Measurements from ENCODE around the gene VPS16. TPM values are rescaled to one million over a fixed set of nuclear protein-coding genes. Genes with fewer than 3 reads are reported as not detected.
"Not testable (repeated sequence)": the region's sequence is repeated elsewhere in the genome, so short reads cannot be mapped to it uniquely, and the experiment has no call there.

VPS16 gene
- polyA plus RNA-seq, 4 donors: 35.7 to 45.0 (median 40.9) TPM

DNA sequence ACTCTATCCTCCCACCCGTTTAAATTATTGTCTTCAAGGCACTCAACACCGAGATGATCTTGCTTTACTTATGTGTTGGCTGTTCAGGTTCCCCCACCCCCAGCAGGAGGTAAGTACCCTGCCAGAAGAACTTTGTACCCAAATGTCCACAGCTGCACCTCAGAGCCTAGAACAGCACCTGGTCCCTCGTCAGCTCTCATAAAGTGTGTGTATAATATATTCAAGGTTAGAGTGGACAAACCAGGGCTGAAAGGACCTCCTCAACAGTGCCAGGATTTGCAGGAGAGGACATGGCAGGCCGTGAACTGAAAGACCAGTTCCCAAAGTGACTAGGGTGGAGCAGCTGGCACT lies 34.2 kb upstream of the VPS16 start:
- DNase-seq (ENCODE audit: low read depth in 4 of 4, low spot score in 2 of 4): no peak

DNA sequence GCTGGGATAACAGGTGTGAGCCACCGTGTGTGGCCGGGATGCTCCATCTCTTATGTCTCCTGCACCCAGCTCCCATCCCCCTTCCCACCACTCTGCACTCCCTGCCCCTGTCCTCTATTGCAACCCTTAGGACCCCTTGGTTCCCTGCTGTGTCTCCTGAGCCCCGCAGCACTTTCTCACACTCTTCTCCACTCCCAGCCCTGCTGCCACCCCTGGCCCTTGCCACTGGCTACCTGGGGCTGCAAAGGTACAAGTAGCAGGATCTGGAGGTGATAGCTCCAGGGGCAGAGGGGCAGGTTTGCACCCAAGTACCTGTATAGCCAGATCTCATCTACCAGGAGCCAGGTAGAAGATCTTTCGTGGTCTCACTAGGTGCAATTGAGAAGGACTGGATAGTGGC lies 33.5 kb upstream of the VPS16 start:
- no peak for DNase-seq (ENCODE audit: low read depth in 4 of 4, low spot score in 2 of 4)

DNA sequence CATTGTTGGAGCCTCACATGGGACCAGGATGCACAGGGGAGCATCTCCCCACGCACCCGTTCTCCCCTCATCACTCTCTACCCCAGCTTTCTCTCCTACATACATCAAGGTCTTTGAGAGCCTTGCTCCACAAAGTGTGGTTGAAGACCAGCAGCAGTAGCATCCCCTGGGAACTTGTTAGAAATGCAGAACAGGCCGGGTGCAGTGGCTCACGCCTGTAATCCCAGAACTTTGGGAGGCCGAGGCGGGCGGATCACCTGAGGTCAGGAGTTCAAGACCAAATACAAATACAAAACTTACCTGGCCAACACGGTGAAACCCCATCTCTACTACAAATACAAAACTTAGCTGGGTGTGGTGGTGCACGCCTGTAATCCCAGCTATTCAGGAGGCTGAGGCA lies 32.6 kb upstream of the VPS16 start:
- DNase-seq (ENCODE audit: low read depth in 4 of 4, low spot score in 2 of 4): not testable (repeated sequence)

DNA sequence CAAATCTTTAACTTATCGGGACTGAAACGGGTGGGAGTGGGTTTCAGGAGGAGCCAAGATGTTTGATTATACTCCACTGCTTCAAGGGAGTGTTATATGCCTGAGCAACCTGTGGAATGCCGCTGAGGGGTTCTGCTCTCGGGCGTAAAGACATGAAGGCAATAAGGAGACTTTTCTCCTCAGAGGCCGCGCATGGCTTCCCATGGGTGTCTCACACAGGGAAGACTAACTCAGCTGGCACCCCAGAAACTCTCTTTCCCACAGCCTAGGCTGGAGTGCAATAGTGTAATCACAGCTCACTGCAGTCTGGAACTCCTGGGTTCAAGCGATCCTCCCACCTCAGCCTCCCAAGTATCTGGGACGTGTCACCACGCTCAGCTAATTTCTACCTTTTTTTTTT lies 30.9 kb upstream of the VPS16 start:
- DNase-seq (ENCODE audit: low read depth in 4 of 4, low spot score in 2 of 4): no peak

DNA sequence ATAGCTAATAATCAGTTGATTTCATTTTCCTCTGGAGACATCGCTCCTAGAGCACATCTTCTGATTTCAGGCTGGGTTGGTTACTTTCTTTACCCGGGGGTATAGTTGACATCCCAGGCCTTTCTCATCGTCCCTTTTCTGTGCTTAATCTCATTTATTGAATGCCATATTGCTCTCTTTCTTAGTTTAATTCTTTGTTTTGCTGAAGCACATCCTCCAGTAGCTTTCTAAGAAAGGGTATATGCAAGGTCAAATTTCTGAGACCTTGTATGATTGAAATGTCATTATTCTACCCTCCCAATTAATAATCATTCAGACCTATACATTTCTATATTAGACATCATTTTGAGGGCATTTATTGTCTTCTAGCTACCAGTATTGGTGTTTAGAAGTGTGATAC lies 28.4 kb upstream of the VPS16 start:
- no peak for DNase-seq (ENCODE audit: low read depth in 4 of 4, low spot score in 2 of 4)

DNA sequence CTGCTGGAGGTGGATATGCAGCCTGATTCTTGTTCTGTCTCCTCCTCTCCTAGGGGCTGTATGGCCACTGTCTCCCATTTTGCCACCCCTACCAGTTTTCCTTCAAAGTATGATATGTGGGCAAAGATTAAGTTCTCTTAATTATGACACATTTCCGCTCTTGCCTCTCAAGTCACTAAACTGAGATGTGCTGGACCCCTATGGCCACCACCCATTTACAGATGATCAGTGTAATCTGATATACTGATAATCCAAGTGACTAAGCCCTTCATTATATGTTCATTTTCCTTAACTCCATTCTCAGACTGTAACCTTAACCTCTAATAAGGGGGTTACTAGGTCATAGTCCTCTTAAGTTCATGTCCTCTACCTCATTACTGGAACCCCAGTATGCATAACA lies 26.5 kb upstream of the VPS16 start:
- no peak for DNase-seq (ENCODE audit: low read depth in 4 of 4, low spot score in 2 of 4)

DNA sequence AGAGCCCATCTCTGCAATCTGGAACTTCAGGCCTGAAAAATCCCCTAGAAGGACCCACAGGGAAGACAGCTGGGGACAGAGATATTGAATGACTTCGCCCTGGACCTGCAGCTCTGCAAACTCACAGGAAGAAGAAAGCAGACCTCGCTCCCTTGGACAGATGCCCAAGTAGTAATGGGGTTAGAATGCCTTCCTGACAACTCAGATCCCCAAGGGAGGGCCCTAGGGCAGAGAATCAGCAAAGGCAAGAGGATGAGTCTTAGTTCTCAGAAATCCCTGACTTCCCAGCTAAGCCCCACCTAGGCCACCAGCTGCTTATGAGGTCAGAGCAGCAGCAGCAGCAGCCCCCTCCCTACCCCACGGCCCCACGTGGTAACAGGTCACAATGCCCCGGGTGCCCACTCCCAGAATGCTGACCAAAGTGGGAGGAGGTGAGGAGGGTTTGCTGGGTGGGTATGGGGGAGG lies 25.9 kb upstream of the VPS16 start, which contains the start of gene C20orf141:
Gene C20orf141, plus strand, starts transcription at position 401 of the 465 bp plus-strand sequence. CDS start 198 bp downstream, outside the sequence.
- DNase-seq (ENCODE audit: low read depth in 4 of 4, low spot score in 2 of 4): no peak

DNA sequence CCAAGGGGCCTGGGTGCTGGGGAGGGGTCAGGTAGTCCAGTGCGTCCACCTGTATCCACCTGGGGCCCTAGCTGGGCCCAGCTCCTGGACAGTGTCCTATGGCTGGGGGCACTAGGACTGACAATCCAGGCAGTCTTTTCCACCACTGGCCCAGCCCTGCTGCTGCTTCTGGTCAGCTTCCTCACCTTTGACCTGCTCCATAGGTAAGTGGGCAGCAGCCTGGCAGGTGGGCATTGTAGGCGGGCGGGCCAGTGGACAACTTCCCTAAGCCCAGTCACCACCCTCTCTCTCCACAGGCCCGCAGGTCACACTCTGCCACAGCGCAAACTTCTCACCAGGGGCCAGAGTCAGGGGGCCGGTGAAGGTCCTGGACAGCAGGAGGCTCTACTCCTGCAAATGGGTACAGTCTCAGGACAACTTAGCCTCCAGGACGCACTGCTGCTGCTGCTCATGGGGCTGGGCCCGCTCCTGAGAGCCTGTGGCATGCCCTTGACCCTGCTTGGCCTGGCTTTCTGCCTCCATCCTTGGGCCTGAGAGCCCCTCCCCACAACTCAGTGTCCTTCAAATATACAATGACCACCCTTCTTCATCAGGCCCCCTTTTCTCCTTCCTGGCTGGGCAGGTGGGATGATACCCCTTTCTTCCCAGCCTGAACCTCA lies 25.2 kb upstream of the VPS16 start:
- no peak for DNase-seq (ENCODE audit: low read depth in 4 of 4, low spot score in 2 of 4)

DNA sequence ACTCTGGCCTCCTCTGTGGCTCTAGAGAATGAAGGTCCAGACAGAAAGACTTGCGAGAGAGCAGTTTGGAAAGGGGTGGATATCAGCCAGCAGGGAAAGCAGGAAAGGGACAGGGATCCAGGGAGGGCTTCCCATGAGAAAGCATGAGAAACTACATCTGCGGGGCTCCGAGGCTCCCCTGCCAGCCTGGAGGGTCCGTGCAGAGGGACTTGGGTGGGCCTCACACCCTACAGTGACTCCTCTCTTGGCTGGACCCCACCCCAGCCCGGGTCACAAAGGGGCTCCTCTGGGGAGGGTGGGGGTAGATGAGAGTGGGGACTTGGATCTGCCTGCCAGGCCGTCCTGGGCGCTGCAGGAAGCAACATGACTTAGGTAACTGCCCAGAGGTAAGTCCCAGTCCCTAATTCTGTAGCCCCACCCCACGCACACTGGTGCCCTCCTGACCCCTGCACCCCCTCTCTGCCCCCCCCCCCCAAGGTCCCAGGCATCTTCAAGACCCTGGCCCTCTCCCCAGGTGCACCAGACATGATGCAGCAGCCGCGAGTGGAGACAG lies 24.4 kb upstream of the VPS16 start, which contains the start of gene TMEM239:
Gene TMEM239, plus strand, starts transcription at position 335 of the 553 bp plus-strand sequence. Its CDS starts 191 bp downstream, at position 526.
- no peak for DNase-seq (ENCODE audit: low read depth in 4 of 4, low spot score in 2 of 4)

DNA sequence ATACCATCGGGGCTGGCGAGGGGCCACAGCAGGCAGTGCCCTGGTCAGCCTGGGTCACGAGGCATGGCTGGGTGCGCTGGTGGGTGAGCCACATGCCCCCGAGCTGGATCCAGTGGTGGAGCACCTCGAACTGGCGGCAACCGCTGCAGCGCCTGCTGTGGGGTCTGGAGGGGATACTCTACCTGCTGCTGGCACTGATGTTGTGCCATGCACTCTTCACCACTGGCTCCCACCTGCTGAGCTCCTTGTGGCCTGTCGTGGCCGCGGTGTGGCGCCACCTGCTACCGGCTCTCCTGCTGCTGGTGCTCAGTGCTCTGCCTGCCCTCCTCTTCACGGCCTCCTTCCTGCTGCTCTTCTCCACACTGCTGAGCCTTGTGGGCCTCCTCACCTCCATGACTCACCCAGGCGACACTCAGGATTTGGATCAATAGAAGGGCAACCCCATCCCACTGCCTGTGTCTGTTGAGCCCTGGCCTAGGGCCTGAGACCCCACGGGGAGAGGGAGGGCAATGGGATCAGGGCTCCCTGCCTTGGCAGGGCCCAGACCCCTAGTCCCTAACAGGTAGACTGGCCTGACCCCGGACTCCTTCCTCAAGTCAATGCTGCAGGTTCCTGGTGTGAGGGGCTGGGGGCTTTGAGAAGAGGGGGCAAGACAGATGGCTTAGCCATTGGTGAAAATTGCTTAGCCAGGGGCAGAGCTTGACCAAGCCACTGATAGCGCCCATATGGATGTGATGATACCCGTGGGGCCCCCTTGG lies 23.8 kb upstream of the VPS16 start:
- DNase-seq (ENCODE audit: low read depth in 4 of 4, low spot score in 2 of 4): no peak

DNA sequence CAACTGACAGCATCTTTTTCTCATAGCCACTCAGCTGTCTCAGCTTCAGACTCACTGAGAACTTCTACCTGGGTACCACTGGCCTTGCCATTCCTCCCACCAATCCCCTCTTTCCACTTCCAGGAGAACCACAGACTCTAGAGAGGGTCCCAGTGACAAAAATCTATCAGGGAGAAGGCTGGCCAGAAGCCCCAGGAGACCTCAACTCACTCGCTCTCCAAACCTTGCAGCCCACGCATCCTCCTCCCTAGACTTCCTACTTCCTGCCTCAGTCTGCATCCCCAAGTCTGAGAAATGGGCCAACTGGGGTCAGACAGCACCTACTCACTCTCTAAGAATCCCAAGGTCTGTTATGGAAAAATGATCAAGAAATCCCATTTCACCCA lies 23.2 kb upstream of the VPS16 start:
- DNase-seq (ENCODE audit: low read depth in 4 of 4, low spot score in 2 of 4): no peak

DNA sequence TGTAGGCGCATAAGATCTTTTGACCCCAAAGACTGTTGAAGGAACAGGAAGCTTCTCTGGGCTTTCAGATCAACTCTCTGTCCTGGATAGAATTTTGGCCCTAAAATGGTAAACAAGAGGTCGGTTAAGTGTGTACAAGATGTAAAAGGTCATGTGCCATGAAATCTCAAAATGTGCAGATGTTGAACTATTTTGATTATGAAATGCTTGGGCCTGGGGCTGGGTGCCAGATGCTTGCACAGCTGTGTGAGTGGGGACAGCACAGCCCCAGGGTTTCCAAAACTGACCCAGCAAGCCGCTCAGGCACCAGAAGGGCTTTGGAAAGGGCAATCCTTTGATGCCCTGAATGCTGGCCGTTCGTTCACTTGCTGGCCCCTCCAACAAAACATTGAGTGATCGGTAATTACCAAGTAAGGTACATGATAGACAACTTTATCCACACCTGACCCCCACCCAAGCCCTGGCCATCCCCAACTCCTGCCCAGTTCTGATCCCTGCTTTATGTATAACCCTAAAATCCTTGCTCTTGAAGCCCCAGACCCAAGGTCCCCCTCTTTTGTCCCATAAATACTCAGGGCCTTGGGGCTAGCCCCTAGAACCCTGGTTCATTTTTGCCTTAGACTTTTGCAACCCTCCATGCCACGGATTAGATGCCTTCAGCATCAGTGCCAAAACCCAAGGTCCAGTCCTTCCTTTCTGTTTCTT lies 22.5 kb upstream of the VPS16 start:
- DNase-seq (ENCODE audit: low read depth in 4 of 4, low spot score in 2 of 4): no peak

DNA sequence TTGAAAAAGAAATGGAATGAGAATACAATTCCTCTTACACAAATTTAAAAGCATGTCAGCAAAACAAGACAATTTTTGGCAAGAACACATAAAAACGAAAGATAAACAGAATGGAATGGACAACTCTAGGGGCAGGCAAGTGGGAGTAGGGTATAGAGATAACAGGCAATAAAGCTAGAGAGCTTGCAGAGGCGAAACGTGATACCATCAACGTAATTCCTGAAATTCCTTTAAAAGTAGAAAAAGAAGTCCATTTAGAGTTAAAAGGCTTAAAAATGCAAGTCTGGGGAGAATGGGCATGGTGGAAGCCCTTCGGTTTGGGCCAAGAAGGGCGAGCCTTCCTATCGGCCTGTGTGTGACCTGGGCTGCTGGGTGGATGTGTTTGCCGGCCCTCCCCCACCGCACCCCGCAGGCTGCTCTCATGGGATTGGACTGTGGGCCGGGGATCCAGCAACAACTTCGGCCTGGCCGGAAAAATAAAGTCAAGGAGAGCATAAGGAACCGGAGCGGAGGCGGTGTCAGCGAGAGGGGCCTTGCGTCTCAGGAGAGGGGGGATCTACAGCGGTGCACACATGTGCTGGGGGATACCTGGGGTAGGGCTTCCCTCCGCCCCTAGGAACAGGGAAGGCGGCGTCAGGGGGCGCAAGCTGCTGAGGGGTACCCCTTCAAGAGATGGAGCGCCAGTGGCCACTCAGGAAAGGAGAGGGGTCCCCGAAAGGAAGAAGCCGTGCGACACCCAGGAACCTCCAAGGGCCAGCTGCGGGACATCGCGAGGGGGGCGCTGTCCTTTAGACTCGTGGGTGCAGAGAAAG lies 20.3 kb upstream of the VPS16 start:
- DNase-seq (ENCODE audit: low read depth in 4 of 4, low spot score in 2 of 4): no peak

DNA sequence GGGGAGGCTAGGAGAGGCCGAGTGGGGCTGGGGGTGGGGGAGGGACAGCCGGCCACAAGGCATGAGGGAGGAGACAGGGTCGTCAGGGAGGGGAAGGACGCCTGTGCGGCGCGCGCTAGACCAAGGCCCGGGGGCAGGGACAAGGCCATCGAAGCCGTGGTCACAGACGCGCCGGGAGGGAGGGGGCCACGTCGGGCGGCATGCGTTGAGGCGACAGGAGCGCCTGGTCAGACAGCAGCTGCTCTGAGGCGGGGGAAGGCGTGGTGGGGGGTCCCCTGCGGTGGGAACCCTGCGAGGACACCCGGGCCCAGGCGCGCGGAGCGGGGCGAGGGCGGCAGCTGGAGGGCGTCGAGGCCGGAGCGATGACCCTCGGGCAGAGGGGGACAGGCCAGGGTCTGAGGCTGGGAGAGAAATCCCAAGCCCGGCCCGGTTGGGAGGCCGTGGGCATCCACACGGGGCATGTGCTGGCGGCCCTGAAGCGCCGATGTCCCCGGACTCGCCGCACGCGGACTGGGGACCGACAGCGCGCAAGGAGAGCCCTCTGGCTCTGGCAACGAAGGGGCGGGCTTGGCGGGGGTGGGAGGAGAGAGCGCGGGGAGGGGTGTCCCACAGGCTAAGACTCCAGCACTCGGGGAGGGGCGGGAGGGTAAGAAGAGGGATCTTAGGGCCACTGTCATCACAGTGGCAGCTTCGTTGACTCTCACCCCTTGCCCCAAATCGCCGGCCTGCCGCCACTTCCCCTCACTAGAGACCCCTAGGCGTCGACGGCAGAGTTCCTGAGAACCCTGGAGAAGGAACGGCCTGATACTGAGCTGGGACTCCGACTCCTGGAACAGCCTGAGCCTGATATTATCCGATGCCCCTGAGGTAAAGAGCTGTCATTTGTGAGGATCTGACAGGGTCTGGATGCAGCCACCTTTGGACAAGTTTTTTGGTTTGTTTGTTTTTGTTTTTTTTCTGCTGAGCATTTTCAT lies 19.4 kb upstream of the VPS16 start:
- no peak for DNase-seq (ENCODE audit: low read depth in 4 of 4, low spot score in 2 of 4)

DNA sequence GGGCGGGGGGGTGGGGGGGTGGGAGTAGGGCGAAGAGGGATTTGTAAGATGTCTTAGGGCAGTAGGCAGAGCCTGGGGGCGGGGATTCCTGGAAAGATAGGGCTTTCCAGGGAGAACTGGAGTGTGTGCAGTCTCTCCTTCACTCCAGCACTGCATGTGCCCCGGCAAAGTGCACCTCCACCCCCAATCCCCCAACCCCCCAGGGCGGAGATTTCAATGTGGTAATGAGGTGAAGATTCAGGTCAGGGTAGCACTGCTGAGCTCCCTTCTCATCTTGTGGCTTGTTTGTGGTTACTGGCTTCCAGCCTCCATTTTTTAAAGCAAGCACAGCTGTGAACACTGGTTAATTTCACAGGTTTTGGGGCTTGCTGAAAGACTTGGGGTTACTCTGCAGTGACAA lies 18.5 kb upstream of the VPS16 start:
- DNase-seq (ENCODE audit: low read depth in 4 of 4, low spot score in 2 of 4): no peak

DNA sequence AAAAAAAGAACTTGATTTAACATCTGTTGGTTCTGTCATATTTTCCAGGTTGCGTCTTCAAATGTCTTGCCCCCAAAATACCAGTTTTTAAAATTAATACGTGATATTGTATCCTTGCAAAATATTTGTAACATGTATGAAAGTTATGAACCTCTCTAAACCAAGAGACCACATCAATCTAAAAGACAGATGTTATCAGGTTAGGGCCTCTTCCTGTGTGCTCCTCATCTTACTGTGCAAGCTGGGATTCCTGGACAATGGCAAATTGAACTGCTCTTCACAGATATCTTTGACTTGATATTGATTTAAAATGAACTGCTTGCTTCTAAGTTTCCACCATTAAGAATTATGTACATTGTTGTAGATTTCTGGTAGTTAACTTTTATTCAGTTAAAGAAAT lies 14.8 kb upstream of the VPS16 start:
- DNase-seq (ENCODE audit: low read depth in 4 of 4, low spot score in 2 of 4): no peak

DNA sequence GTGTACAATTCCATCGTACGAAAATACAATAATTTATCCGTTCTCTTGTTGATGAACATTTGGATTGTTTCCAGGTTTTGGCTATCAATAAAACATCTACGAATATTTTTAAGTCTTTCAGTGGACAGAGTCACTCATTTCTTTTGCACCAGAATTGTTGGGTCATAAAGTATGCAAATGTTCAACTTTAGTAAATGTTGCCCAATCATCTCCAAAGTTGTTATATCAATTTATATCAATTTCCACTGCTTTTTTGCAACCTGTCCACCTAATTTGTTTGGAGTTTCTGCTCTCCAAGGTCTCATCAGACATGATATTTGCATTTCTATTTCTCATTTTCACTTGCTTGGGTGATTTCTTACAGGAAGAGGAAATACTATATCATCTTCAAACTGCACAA lies 13.9 kb upstream of the VPS16 start:
- DNase-seq (ENCODE audit: low read depth in 4 of 4, low spot score in 2 of 4): no peak

DNA sequence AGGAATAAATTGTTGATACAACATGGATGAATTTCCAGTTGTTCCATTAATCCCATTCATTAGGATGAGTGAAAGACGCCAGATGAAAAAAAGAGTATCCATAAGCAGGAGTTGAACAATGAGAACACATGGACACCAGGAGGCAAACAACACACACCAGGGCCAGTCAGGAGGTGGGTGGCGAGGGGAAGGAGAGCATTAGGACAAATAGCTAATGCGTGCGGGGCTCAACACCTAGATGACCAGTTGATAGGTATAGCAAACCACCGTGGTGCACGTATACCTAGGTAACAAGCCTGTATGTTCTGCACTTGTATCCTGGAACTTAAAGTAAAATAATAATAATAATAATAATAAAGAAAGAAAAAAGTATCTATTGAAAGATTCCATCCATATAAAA lies 11.2 kb upstream of the VPS16 start:
- DNase-seq (ENCODE audit: low read depth in 4 of 4, low spot score in 2 of 4): no peak

DNA sequence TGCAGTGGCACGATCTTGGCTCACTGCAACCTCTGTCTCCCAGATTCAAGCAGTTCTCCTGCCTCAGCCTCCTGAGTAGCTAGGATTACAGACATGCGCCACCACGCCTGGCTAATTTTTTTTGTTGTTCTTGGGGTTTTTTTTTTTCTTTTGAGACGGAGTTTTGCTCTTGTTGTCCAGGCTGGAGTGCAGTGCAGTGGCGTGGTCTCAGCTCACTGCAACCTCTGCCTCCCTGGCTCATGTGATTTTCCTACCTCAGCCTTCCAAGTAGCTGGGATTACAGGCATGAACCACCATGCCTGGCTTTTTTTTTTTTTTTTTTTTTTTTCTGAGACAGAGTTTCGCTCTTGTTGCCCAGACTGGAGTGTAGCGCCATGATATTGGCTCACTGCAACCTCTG lies 9.3 kb upstream of the VPS16 start:
- not testable (repeated sequence) for DNase-seq (ENCODE audit: low read depth in 4 of 4, low spot score in 2 of 4)
